ENCODE results near the gene B9D1.

DNA sequence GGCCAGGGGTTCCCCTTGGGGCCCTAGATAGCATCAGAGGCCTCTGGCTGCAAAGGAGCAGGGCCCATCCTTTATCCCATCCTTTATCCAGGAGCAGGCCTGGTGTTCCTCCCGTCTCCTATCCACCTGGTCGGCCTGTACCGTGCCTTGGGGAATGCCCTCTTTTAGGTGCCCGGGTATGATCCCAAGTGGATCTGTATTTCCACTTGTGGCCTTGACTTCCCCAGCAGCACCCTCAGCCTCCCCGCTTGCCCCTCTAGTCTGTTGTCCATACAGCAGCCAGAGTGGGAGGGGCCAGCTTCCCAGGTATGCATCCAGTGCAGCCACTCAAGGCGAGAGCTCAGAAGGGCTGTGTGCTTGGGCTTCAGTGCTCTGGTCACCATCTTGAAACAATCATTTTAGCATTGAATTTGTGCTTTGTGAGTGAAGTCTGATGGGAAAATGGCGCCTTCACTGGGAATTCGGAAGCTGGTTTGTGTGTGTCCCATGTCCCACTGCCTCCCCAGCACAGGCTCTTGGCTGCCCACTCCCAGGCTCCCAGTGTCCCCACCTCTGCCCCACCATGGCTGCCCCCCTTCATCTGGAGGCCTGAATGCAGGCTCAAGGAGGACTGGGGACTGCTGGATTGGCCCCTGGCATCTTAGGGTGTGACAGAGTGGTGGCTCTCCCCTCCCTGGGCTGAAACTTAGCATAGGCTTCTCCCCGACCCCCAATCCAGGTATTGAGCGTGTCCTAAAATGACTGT is 45.2 kb upstream of the B9D1 start:
- no peak for TF ChIP-seq POLR2A (IDR thresholded peaks at IDR 0.05)
- TF ChIP-seq CTCF (IDR thresholded peaks at IDR 0.05) = no peak

Measured in uterus (tissue), 2 donors.